Karpas-422 (cell line): Measurements from ENCODE around the gene CC2D2A. TPM values are rescaled to one million over a fixed set of nuclear protein-coding genes. Genes with fewer than 3 reads are reported as not detected.

Source experiments
- DNase-seq: peaks from one replicate; pipeline ENCODE4 v3.0.0-alpha.2; 2015
- H2AFZ ChIP-seq: fragments of 200-600 bp; sonication (generic); 2 replicates; pipeline ENCODE4 v1.6.1; 2014; ENCODE audit warnings: antibody characterized with exemption, low read length, mixed read lengths
- H3K27ac ChIP-seq: fragments of 200-600 bp; sonication (generic); 2 replicates; pipeline ENCODE4 v1.5.1; 2014; ENCODE audit warnings: mild to moderate bottlenecking, low read length, moderate library complexity
- H3K27me3 ChIP-seq: fragments of 200-600 bp; sonication (generic); 2 replicates; pipeline ENCODE4 v1.6.1; 2014; ENCODE audit warnings: low read length, mixed read lengths
- H3K36me3 ChIP-seq: fragments of 200-600 bp; sonication (generic); 2 replicates; pipeline ENCODE4 v1.6.1; 2014; ENCODE audit warnings: low read length, mixed read lengths; ENCODE audit not compliant: insufficient read depth
- H3K4me1 ChIP-seq: fragments of 200-600 bp; sonication (generic); 2 replicates; pipeline ENCODE4 v1.6.1; 2014; ENCODE audit warnings: mild to moderate bottlenecking, low read length, mixed read lengths
- H3K4me2 ChIP-seq: fragments of 200-600 bp; sonication (generic); 2 replicates; pipeline ENCODE4 v1.6.1; 2014; ENCODE audit warnings: low read length, low read depth, mild to moderate bottlenecking; ENCODE audit not compliant: poor library complexity, severe bottlenecking
- H3K4me3 ChIP-seq: fragments of 200-600 bp; sonication (generic); 2 replicates; pipeline ENCODE4 v1.5.1; 2014; ENCODE audit warnings: mild to moderate bottlenecking, antibody characterized with exemption, low read length, mixed read lengths
- H3K79me2 ChIP-seq: fragments of 200-600 bp; sonication (generic); 2 replicates; pipeline ENCODE4 v1.6.1; 2014; ENCODE audit warnings: mild to moderate bottlenecking, low read length, mixed read lengths
- H3K9ac ChIP-seq: fragments of 200-600 bp; sonication (generic); 2 replicates; pipeline ENCODE4 v1.6.0; 2014; ENCODE audit warnings: low read length
- H3K9me2 ChIP-seq: fragments of 200-600 bp; sonication (generic), shearing (Covaris generic); replicated peaks from 2 replicates; pipeline ENCODE4 v1.6.0; 2014; ENCODE audit warnings: mild to moderate bottlenecking, low read length, moderate library complexity; ENCODE audit not compliant: insufficient read depth
- H3K9me3 ChIP-seq: fragments of 300-700, 200-600 bp; sonication (generic); 2 replicates; pipeline ENCODE4 v1.6.1; 2014; ENCODE audit warnings: low read length, mixed read lengths
- H4K20me1 ChIP-seq: fragments of 200-600 bp; sonication (generic); 2 replicates; pipeline ENCODE4 v1.6.1; 2014; ENCODE audit warnings: mild to moderate bottlenecking, antibody characterized with exemption, low read length, low read depth; ENCODE audit not compliant: insufficient read depth
- total RNA-seq: library from RNA; depleted of rRNA; stranded (reverse); fragments of >200 nt; shearing (Covaris generic); gene quantifications from 2 replicates; pipeline ENCODE4 v1.2.3, GENCODE V29; 2014; ENCODE audit warnings: low replicate concordance

Gene CC2D2A
- total RNA-seq, 1 experiment from 2014 or later = not detected

DNA sequence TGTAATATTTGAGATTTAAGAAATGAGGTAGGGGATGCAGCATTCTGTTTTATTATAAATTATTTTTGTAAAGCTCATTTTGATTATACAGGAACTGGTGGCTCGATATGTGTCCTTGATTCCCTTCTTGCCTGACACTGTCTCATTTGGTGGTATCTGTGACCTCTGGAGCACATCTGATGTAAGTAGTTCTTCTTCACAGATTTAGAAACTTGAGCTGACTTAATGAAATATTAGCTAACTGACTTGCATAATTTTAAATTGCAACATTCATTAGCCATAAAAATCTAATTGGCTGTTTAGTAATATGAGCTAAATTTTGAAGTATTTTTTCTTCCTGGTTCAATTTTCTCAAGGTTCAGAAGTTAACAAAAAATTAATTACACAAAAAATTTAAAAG lies 116.4 kb downstream of the CC2D2A start:
- H3K9ac ChIP-seq = no peak overlapping the region
- H2AFZ ChIP-seq = no peak overlapping the region
- peak overlapping the region; percentile 73 for H3K27ac ChIP-seq
- no peaks in the 10 kb centered on the region for H3K36me3 ChIP-seq
- peaks cover 46% of the 10 kb centered on the region for H3K4me1 ChIP-seq
- no peaks in the 10 kb centered on the region for H3K27me3 ChIP-seq
- no peaks in the 10 kb centered on the region for H3K9me3 ChIP-seq
- H4K20me1 ChIP-seq = no peaks in the 10 kb centered on the region
- DNase-seq = peak; percentile 64
- no peak overlapping the region for H3K4me3 ChIP-seq
- H3K79me2 ChIP-seq = 0 out of 2 replicates have a peak, but pooled peaks cover 4% of the 10 kb centered on the region
- H3K9me2 ChIP-seq = no peaks in the 10 kb centered on the region
- peak overlapping the region; percentile 27 for H3K4me2 ChIP-seq

DNA sequence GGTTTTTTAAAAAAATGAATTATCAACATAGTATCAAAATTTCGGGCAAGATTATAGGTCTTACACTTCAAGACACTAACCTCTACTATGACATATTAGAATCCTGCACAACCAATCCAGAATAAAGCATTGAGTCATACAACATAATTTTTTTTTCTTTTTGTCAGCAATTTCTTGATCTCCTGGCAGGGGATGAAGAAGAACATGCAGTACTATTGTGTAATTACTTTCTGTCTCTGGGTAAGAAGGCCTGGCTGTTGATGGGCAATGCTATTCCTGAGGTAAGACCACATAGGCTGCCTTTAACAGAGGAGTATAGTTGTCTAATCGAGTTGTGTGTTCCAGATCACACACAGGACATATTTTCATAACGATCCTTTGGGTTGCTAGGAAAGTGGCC lies 118.0 kb downstream of the CC2D2A start:
- peak overlapping the region; percentile 27 for H3K4me2 ChIP-seq
- no peak overlapping the region for H3K4me3 ChIP-seq
- no peaks in the 10 kb centered on the region for H3K9me3 ChIP-seq
- H3K9ac ChIP-seq = no peak overlapping the region
- no peaks in the 10 kb centered on the region for H3K9me2 ChIP-seq
- no peak overlapping the region for H2AFZ ChIP-seq
- no peak for DNase-seq
- H3K27ac ChIP-seq = peak overlapping the region; percentile 73
- H4K20me1 ChIP-seq = no peaks in the 10 kb centered on the region
- H3K4me1 ChIP-seq = peaks cover 46% of the 10 kb centered on the region
- no peaks in the 10 kb centered on the region for H3K36me3 ChIP-seq
- no peaks in the 10 kb centered on the region for H3K27me3 ChIP-seq
- H3K79me2 ChIP-seq = no peaks in the 10 kb centered on the region

DNA sequence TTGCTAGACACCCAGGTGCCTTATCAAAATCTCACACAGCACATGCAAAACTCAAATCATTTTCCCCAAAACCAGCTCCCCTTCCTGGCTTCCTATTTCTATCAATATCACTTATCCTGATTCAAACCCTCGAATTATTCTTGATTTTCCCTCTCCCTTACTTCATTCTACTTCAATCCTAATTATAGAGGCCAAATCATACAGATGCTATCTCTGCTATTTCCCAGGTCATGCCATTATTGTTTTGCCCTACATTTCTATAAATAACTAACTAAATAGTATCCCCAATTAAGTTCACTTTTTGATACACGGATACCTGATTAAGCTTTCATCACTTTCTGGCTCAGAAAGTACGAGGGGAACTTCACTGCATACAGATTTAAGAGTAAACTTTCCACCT lies 123.1 kb downstream of the CC2D2A start:
- Histone ChIP-seq H3K27me3 (no peaks in the 10 kb centered on the region), H3K9ac (no peak overlapping the region), H3K4me1 (peaks cover 8% of the 10 kb centered on the region), H4K20me1 (no peaks in the 10 kb centered on the region), H3K4me3 (no peak overlapping the region), H3K9me3 (no peaks in the 10 kb centered on the region), H3K79me2 (no peaks in the 10 kb centered on the region), H3K27ac (no peak overlapping the region), H3K9me2 (no peaks in the 10 kb centered on the region), H3K4me2 (no peak overlapping the region), H2AFZ (no peak overlapping the region), H3K36me3 (no peaks in the 10 kb centered on the region)
- DNase-seq = no peak

DNA sequence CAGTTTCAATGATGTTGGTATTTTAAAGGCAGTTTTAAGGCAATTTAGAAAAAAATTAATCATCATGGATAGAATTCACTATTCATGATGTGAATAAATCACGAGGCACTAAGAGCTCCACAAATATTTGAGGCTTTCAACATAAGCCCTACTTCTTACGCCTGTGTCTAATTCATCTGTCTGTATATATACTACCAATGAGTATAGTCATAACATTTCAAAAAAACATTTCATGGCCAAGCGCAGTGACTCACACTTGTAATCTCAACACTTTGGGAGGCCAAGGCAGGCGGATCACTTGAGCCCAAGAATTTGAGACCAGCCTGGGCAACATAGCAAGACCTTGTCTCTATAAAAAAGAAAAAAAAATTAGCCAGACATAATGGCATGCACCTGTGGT lies 129.0 kb downstream of the CC2D2A start:
- Histone ChIP-seq H3K9me3 (no peaks in the 10 kb centered on the region), H4K20me1 (no peaks in the 10 kb centered on the region), H3K9me2 (no peaks in the 10 kb centered on the region), H3K4me1 (no peaks in the 10 kb centered on the region), H3K27me3 (no peaks in the 10 kb centered on the region), H3K79me2 (no peaks in the 10 kb centered on the region), H3K36me3 (no peaks in the 10 kb centered on the region), H2AFZ (no peak overlapping the region), H3K27ac (no peak overlapping the region), H3K4me2 (no peak overlapping the region), H3K9ac (no peak overlapping the region), H3K4me3 (no peak overlapping the region)
- DNase-seq = no peak

DNA sequence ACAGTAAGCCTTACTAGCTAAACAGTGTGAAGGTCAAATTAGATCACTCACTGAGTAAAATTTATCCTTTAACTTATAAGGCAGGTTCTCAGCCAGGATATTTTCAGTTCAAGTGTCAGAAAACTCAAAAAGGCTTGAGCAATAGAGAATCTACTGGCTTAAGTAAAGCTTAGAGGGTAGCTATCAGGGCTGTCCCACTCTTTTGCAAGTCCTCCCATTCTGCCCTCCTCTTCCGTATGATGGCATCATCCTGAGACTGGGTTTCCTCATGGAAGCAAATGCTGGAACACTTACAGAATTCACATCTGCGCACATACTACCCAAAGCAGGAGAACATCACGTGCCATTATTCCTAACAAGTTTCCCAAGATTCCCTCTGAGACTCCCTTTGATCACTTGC lies 130.5 kb downstream of the CC2D2A start:
- no peak overlapping the region for H3K9ac ChIP-seq
- no peaks in the 10 kb centered on the region for H4K20me1 ChIP-seq
- H3K36me3 ChIP-seq = peaks cover 8% of the 10 kb centered on the region
- no peak for DNase-seq
- no peaks in the 10 kb centered on the region for H3K9me2 ChIP-seq
- H3K4me3 ChIP-seq = no peak overlapping the region
- H3K27ac ChIP-seq = no peak overlapping the region
- no peaks in the 10 kb centered on the region for H3K4me1 ChIP-seq
- no peaks in the 10 kb centered on the region for H3K27me3 ChIP-seq
- no peaks in the 10 kb centered on the region for H3K79me2 ChIP-seq
- no peaks in the 10 kb centered on the region for H3K9me3 ChIP-seq
- no peak overlapping the region for H3K4me2 ChIP-seq
- no peak overlapping the region for H2AFZ ChIP-seq

DNA sequence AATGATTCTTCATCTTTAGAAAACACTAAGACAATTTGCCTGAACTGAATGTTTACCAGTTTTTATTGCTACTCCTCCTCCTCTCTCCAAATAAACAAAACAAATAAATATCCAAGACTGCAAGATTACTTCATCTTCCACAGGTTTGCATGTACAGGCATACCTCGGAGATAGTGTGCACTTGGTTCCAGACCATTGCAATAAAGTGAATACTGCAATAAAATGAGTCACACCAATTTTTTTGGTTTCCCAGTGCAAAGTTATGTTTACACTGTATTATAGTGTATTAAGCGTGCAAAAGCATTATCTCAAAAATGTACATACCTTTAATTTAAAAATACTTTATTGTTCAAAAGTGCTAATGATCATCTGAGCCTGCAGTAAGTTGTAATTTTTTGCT lies 132.2 kb downstream of the CC2D2A start:
- peaks cover 15% of the 10 kb centered on the region for H3K36me3 ChIP-seq
- H3K4me1 ChIP-seq = peaks cover 4% of the 10 kb centered on the region
- no peak overlapping the region for H3K4me2 ChIP-seq
- no peaks in the 10 kb centered on the region for H3K9me3 ChIP-seq
- no peaks in the 10 kb centered on the region for H3K9me2 ChIP-seq
- H3K27ac ChIP-seq = no peak overlapping the region
- no peak overlapping the region for H3K4me3 ChIP-seq
- H2AFZ ChIP-seq = no peak overlapping the region
- DNase-seq = no peak
- peaks cover 11% of the 10 kb centered on the region; the same call in 1 of the 2 replicates for H3K79me2 ChIP-seq
- no peaks in the 10 kb centered on the region for H3K27me3 ChIP-seq
- no peak overlapping the region for H3K9ac ChIP-seq
- H4K20me1 ChIP-seq = no peaks in the 10 kb centered on the region

DNA sequence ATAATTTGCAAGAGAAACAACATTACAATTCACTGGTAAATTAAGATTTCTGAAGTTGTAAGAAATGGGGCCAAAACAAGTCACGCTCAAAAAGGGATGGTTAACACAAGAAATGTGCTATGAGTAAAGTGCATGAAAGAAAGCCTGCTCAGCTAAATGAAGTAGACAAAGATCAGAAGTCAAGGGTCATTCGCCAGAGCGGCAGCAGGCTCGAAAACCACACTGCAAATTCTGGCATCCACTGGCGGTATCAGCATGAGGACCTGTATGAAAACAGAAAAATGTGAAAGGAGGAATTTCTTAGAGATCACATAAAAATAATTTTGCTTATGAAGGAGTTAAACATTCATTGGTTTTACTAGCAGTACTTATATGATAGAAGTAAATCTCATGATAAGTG lies 135.9 kb downstream of the CC2D2A start:
- Histone ChIP-seq H3K36me3 (peaks cover 21% of the 10 kb centered on the region), H3K27me3 (no peaks in the 10 kb centered on the region), H3K9ac (no peak overlapping the region), H3K4me3 (no peak overlapping the region), H3K4me1 (peaks cover 6% of the 10 kb centered on the region), H4K20me1 (no peaks in the 10 kb centered on the region), H3K9me2 (no peaks in the 10 kb centered on the region), H2AFZ (no peak overlapping the region), H3K9me3 (no peaks in the 10 kb centered on the region), H3K79me2 (peaks cover 36% of the 10 kb centered on the region), H3K27ac (no peak overlapping the region), H3K4me2 (no peak overlapping the region)
- no peak for DNase-seq

DNA sequence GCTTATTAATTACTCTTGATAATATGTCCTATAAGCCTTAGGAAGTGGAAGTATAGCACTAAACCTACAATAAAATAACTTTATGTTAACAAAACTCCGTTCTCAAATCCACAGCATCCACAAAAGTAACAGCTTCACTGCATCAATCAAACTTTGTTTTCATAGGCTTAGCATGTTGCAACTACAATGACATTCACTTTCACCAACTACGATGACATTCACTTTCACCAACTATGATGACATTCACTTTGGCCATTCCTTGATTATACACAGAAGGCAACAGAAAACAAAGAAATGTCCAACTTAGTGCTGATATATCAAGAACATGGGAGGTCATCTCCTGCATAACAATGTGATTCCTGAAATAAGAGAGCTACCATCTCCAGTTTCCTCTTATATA lies 141.2 kb downstream of the CC2D2A start:
- no peaks in the 10 kb centered on the region for H3K27me3 ChIP-seq
- H3K9me2 ChIP-seq = no peaks in the 10 kb centered on the region
- no peak overlapping the region for H3K9ac ChIP-seq
- peaks cover 67% of the 10 kb centered on the region for H3K79me2 ChIP-seq
- no peak overlapping the region for H3K4me2 ChIP-seq
- H3K27ac ChIP-seq = no peak overlapping the region
- no peak overlapping the region for H2AFZ ChIP-seq
- H3K36me3 ChIP-seq = peaks cover 7% of the 10 kb centered on the region; the same call in 1 of the 2 replicates
- H3K9me3 ChIP-seq = no peaks in the 10 kb centered on the region
- no peak overlapping the region for H3K4me3 ChIP-seq
- peaks cover 6% of the 10 kb centered on the region for H3K4me1 ChIP-seq
- no peak for DNase-seq
- H4K20me1 ChIP-seq = no peaks in the 10 kb centered on the region

DNA sequence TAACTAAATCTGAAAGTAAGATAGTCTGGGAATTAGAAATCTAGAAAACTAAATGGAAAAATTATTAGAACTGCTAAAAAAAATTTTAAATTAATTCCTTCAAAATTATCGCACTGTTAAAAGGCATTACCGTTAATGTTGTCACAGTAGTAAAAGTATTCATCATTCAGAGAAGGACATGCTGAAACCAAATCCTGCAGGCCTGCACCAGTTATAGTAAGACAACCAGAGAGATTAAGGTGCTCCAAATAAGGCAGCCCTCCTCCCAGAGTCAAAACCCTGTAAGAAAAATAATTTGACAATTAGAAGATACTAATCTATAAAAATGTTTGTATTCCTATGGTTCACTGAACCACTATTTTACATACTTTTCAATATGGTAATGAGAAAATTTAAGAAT lies 142.5 kb downstream of the CC2D2A start:
- Histone ChIP-seq H3K4me3 (no peak overlapping the region), H3K9me2 (no peaks in the 10 kb centered on the region), H3K27me3 (no peaks in the 10 kb centered on the region), H3K79me2 (peaks cover 72% of the 10 kb centered on the region), H2AFZ (no peak overlapping the region), H3K27ac (no peak overlapping the region), H3K4me2 (no peak overlapping the region), H3K36me3 (peaks cover 11% of the 10 kb centered on the region), H3K9me3 (no peaks in the 10 kb centered on the region), H3K4me1 (no peaks in the 10 kb centered on the region), H3K9ac (no peak overlapping the region), H4K20me1 (no peaks in the 10 kb centered on the region)
- no peak for DNase-seq
